Pancreas (tissue), 10 donors: Measurements from ENCODE around the gene APOA5. TPM values are rescaled to one million over a fixed set of nuclear protein-coding genes. Genes with fewer than 3 reads are reported as not detected.

Experiments used
- ATAC-seq, 4 donors: fragments of 200-7000 bp; cut with Tn5 transposase; one replicate each; pipeline versions ENCODE4 v1.8.0 to v1.9.1; 2020; ENCODE audit warnings: mild to moderate bottlenecking in 4 of 4, moderate library complexity in 4 of 4
- DNase-seq, 6 donors: peaks; one replicate each; pipeline ENCODE4 v3.0.0-alpha.2; 2020
- FAIRE-seq: peaks from 2 replicates; lab custom pipeline; 2012; peaks lifted over from hg19 to GRCh38; lab: Jason Lieb, UNC
- H3K27ac ChIP-seq, 4 donors: fragments of 200-600 bp; sonication (generic); 1 replicate in 3 of 4; 2 replicates in 1 of 4; pipeline versions ENCODE4 v1.5.0 to v1.8.0; 2020
- H3K27me3 ChIP-seq, 4 donors: fragments of 200-600 bp; one replicate each; pipeline ENCODE4 v1.8.0; 2021
- H3K36me3 ChIP-seq, 3 donors: fragments of 200-600 bp; sonication (generic) in 1 of 3; one replicate each; pipeline versions ENCODE4 v1.5.0 to v1.8.0; 2020 to 2021
- H3K4me1 ChIP-seq, 3 donors: fragments of 200-600 bp; one replicate each; pipeline ENCODE4 v1.8.0; 2021
- H3K4me3 ChIP-seq, 4 donors: fragments of 200-600 bp; sonication (generic) in 2 of 4; one replicate each; pipeline versions ENCODE4 v1.5.0 to v1.8.0; 2020 to 2021
- H3K9me3 ChIP-seq, 4 donors: fragments of 200-600 bp; one replicate each; pipeline ENCODE4 v1.8.0; 2021
- CTCF ChIP-seq, 4 donors: fragments of 200-600 bp; sonication (generic) in 3 of 4; IDR thresholded peaks; one replicate each; pipeline versions ENCODE4 v1.5.0 to v1.8.0; 2021; ENCODE audit warnings: antibody characterized with exemption in 4 of 4
- WGBS, 2 donors: extraction: QIAGEN DNeasy Blood & Tissue Kit; methylation state at CpG; one replicate each; pipeline ENCODE4 v1.1.7; 2013; 5-methylcytosine and 5-hydroxymethylcytosine counted together
- intact Hi-C, 3 donors: fragments of 100-400 bp; cut with DNase I; formaldehyde crosslinking; loops; one replicate each; pipeline versions ENCODE4 v1.11.1 to v1.14.2; 2022
- polyA plus RNA-seq, 2 donors: library from polyadenylated mRNA; stranded (reverse); fragments of 200-250 nt; gene quantifications; one replicate each; pipeline ENCODE4 v1.2.3, GENCODE V29; 2013
- total RNA-seq, 6 donors: library from RNA; stranded (reverse); fragmentation: NEBNext Ultra II Directional in 4 of 6; extraction: Animal tissue kit (Norgen Biotek cat#: 25700) in 4 of 6; gene quantifications; one replicate each; pipeline versions ENCODE4 v1.2.1 to v1.2.4, GENCODE V29; 2021 to 2023
- donor health status: healthy with polysubstance abuse.
- donor health status: DM: no; HTN: no; CAD: no; lungs with moderate emphysema.
- donor health status: DM: no; HTN: no; CAD: no.
- donor health status: control.
- donor health status: control.
- donor health status: Bipolar disorder and iron deficiency.
- donor health status: DM: yes; HTN: yes; CAD: no.
- donor health status: DM: no; HTN: no; CAD: no.
- donor health status: DM: no; HTN: no; CAD: no.
- donor health status: DM: yes; HTN: yes; CAD: no.

Gene APOA5
- total and polyA plus RNA-seq, 8 donors: 0.60 to 4.0 (median 1.1) TPM; not detected in 2

- Histone ChIP-seq H3K4me1 (peaks cover 3 to 17% (median 9%) of the 10 kb centered on the region in 3 donors), H3K27ac (no peak overlapping the region), H3K9me3 (no peaks in the 10 kb centered on the region), H3K27me3 (no peaks in the 10 kb centered on the region), H3K4me3 (no peak overlapping the region), H3K36me3 (no peaks in the 10 kb centered on the region)
- 68 to 77% methylated on average over 5 of the region's 5 CpGs for WGBS, 2 donors
- intact Hi-C loops: no loop called here
- DNase-seq (no peak), FAIRE-seq (no peak), ATAC-seq (no peak)
- TF ChIP-seq CTCF (IDR thresholded peaks at IDR 0.05): no peak
Measured at GRCh38 chr11:116813781-116814471, 22.2 kb upstream of the APOA5 start.

- 95 to 100% methylated on average over 1 of the region's 1 CpG for WGBS, 2 donors
- intact Hi-C loops: no loop called here
- no peak for DNase-seq
- Histone ChIP-seq H3K4me3 (no peak overlapping the region), H3K36me3 (no peaks in the 10 kb centered on the region), H3K4me1 (peaks cover 8 to 20% (median 9%) of the 10 kb centered on the region in 3 donors), H3K9me3 (no peaks in the 10 kb centered on the region), H3K27ac (no peak overlapping the region), H3K27me3 (no peaks in the 10 kb centered on the region)
- no peak for ATAC-seq
- no peak for FAIRE-seq
- no peak for TF ChIP-seq CTCF (IDR thresholded peaks at IDR 0.05)
Measured at GRCh38 chr11:116813170-116813569, 21.5 kb upstream of the APOA5 start.

GRCh38 chr11:116812109-116812508, 20.4 kb upstream of the APOA5 start:
- intact Hi-C loops: no loop called here
- FAIRE-seq: peak; percentile 99

GRCh38 chr11:116811194-116811593, 19.5 kb upstream of the APOA5 start:
- no peak for FAIRE-seq
- intact Hi-C loops: no loop called here
- Histone ChIP-seq H3K4me1 (peaks cover 15 to 34% (median 17%) of the 10 kb centered on the region in 3 donors), H3K27ac (no peak overlapping the region), H3K27me3 (no peaks in the 10 kb centered on the region), H3K36me3 (no peaks in the 10 kb centered on the region), H3K9me3 (no peaks in the 10 kb centered on the region), H3K4me3 (no peak overlapping the region)
- ATAC-seq: no peak
- 80 to 91% methylated on average over 3 of the region's 3 CpGs for WGBS, 2 donors
- TF ChIP-seq CTCF (IDR thresholded peaks at IDR 0.05): no peak
- no peak for DNase-seq

More at GRCh38 chr11:116812109-116812508, 20.4 kb upstream of the APOA5 start:
- H3K27ac ChIP-seq: no peak overlapping the region
- TF ChIP-seq CTCF (IDR thresholded peaks at IDR 0.05): no peak
- peaks cover 15 to 30% (median 17%) of the 10 kb centered on the region in 3 donors for H3K4me1 ChIP-seq
- H3K27me3 ChIP-seq: no peaks in the 10 kb centered on the region
- no peaks in the 10 kb centered on the region for H3K36me3 ChIP-seq
- WGBS, 2 donors: 95 to 100% methylated on average over 4 of the region's 4 CpGs
- ATAC-seq (no peak), DNase-seq (no peak)
- H3K4me3 ChIP-seq: no peak overlapping the region
- H3K9me3 ChIP-seq: no peaks in the 10 kb centered on the region
